ENCODE results near the gene TMC3. TPM values are rescaled to one million over a fixed set of nuclear protein-coding genes. Genes with fewer than 3 reads are reported as not detected.

The TMC3 gene
- total and polyA plus RNA-seq, 10 of the 15 experiments (the other 5 are each of a cell fraction or from before 2014, with no cell fraction given): 0.03 to 0.04 (median 0.04) TPM; not detected in 7

DNA sequence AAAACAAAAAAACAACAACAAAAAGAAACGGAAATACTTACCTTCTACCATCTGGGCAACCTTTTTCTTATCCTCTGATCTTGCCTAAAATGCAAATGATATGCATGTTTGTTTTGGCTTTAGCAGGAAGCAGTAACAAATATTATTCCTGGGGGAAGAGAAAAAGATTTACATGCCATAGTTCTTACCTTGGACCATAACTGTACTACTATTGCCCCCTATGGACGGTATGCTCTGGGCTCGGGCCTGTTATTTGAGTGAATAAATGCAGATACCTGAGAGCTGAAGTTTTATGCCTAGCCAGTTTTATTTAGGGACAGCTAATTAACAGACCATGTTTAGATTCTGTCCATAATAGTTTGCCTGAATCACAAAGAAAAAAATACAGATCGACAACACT lies 37.4 kb downstream of the TMC3 start:
- Histone ChIP-seq H3K4me1 (ENCODE audit: control insufficient read depth, insufficient read depth, low read length) (no peaks in the 10 kb centered on the region; the same call in 1 of the 2 replicates), H3K9ac (ENCODE audit: control insufficient read depth, insufficient read depth, low read length) (no peak overlapping the region), H3K27me3 (replicated peaks in 1 of 2; ENCODE audit: control insufficient read depth in 2 of 2, insufficient read depth in 2 of 2, low read length in 1 of 2) (no peaks in the 10 kb centered on the region), H3K4me2 (ENCODE audit: control insufficient read depth, insufficient read depth) (no peak overlapping the region), H3K27ac (ENCODE audit: control insufficient read depth, insufficient read depth) (no peak overlapping the region), H3K4me3 (no peak overlapping the region), H4K20me1 (ENCODE audit: control insufficient read depth, insufficient read depth) (no peaks in the 10 kb centered on the region), H3K79me2 (ENCODE audit: control insufficient read depth, insufficient read depth, low read length) (no peaks in the 10 kb centered on the region), H3K9me3 (replicated peaks; ENCODE audit: control insufficient read depth, insufficient read depth, low read length) (no peaks in the 10 kb centered on the region), H2AFZ (ENCODE audit: control insufficient read depth, low read depth, low read length) (no peak overlapping the region; the same call in none of the 2 replicates), H3K36me3 (ENCODE audit: control insufficient read depth in 2 of 2, insufficient read depth in 2 of 2, low read length in 1 of 2) (no peaks in the 10 kb centered on the region)
- peak; percentile 13 for FAIRE-seq
- intact Hi-C loops (cut with micrococcal nuclease; ENCODE audit: unreplicated experiment) (loop anchor here (1.0 to 5.0 kb wide), 2 partner anchors 61 to 66 kb away; no protein-coding TSS in a partner anchor), in situ Hi-C loops (cut with MboI) (no loop called here)
- POLR2A ChIA-PET: interaction anchor here (0.6 to 0.7 kb wide), 2 partner anchors 12 to 62 kb away, joined by 3 read pairs; partner anchors contain the start of gene STARD5
- CTCF ChIA-PET: interaction anchor here (0.7 to 11.3 kb wide), 27 partner anchors 9 to 327 kb away, joined by 3 to 242 read pairs (median 5); partner anchors contain the start of gene STARD5
- no TSS peak for BruUV-seq (replicated peaks)
- ATAC-seq: peak; percentile 89
- DNase-seq (ENCODE audit: low read depth, low spot score): no peak
- SMC1A ChIA-PET (ENCODE audit: uncharacterized antibody, unreplicated experiment): interaction anchor here (0.6 to 6.1 kb wide), 18 partner anchors 10 to 356 kb away, joined by 3 to 122 read pairs (median 4); partner anchors contain the start of gene STARD5
- RAD21 ChIA-PET (ENCODE audit: unreplicated experiment): interaction anchor here (0.7 to 9.2 kb wide), 17 partner anchors 9 to 463 kb away, joined by 3 to 137 read pairs (median 4); partner anchors contain the start of gene STARD5
- 39% methylated on average over 4 of the region's 4 CpGs for WGBS (ENCODE audit: insufficient coverage, insufficient replicate concordance, low lambda C conversion rate, missing lambda C conversion rate)
- TF ChIP-seq DPF2 (IDR thresholded peaks at IDR 0.05): no peak
- TF ChIP-seq RBBP5 (conservative IDR thresholded peaks at IDR 0.05): no peak
- peak; percentile 83 for TF ChIP-seq RAD21 (IDR thresholded peaks at IDR 0.05; ENCODE audit: insufficient read depth, low read depth, low read length)
- no peak for TF ChIP-seq SMAD5 (IDR thresholded peaks at IDR 0.05; ENCODE audit: low read depth)
- TF ChIP-seq SREBF1 (IDR thresholded peaks at IDR 0.05; ENCODE audit: low read length): no peak
- TF ChIP-seq ZNF24 (IDR thresholded peaks at IDR 0.05): 0 out of 2 replicates have a peak, but pooled peaks have one; percentile 15
- peak; percentile 70; the same call in 1 of the 2 replicates for TF ChIP-seq SMC3 (IDR thresholded peaks at IDR 0.05; ENCODE audit: borderline replicate concordance, low read length)
- TF ChIP-seq, protein P1, sequence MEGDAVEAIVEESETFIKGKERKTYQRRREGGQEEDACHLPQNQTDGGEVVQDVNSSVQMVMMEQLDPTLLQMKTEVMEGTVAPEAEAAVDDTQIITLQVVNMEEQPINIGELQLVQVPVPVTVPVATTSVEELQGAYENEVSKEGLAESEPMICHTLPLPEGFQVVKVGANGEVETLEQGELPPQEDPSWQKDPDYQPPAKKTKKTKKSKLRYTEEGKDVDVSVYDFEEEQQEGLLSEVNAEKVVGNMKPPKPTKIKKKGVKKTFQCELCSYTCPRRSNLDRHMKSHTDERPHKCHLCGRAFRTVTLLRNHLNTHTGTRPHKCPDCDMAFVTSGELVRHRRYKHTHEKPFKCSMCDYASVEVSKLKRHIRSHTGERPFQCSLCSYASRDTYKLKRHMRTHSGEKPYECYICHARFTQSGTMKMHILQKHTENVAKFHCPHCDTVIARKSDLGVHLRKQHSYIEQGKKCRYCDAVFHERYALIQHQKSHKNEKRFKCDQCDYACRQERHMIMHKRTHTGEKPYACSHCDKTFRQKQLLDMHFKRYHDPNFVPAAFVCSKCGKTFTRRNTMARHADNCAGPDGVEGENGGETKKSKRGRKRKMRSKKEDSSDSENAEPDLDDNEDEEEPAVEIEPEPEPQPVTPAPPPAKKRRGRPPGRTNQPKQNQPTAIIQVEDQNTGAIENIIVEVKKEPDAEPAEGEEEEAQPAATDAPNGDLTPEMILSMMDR (IDR thresholded peaks at IDR 0.05 in 2 of 3, conservative IDR thresholded peaks at IDR 0.05 in 1 of 3; ENCODE audit: control insufficient read depth in 2 of 3, extremely low read depth in 1 of 3, insufficient read depth in 1 of 3, low read depth in 3 of 3, low read length in 3 of 3): peak; percentile 57 to 73 (median 66); a peak in 5 of 6 replicates
